NCI-H69 (cell line): ENCODE measurements around the gene WDR1.
A peak's percentile ranks its signal among the peaks of the same experiment; 100 is the strongest.

Source experiments
- DNase-seq: peaks from one replicate; lab custom pipeline; 2025; lab: John Stamatoyannopoulos, UW

WDR1 gene

GRCh38 chr4:10040049-10040892 is 76.3 kb downstream of the WDR1 start:
- DNase-seq = peak; percentile 29

DNA sequence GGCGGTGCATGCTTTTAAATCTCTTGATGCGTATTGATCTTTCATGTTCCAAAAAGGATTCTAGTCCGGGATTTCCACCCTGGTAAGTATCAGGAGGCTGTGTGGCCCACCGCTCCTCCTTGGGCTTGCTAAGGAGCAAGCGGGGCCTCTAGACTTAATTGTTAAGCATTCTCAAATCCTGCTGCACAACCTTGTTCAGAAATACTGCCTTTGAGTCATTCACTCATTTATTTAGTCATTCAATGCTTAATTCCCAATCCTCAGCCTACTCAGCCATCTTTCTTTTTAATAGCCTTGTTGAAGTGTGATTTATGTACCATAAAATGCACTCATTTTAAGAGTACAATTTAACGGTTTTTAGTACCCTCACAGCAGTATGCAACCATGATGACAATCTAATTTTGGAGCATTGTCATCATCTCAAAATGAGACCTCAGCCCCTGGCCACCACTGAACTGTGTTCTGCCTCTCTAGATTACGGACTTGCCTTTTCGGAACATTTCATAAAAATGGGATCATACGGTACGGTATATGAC is 79.7 kb downstream of the WDR1 start:
- DNase-seq = no peak

GRCh38 chr4:10035130-10035529 is 81.5 kb downstream of the WDR1 start:
- no peak for DNase-seq

- no peak for DNase-seq
Measured at GRCh38 chr4:10034612-10035104, 81.9 kb downstream of the WDR1 start.

- no peak for DNase-seq
Measured at GRCh38 chr4:10034136-10034535, 82.5 kb downstream of the WDR1 start.

DNA sequence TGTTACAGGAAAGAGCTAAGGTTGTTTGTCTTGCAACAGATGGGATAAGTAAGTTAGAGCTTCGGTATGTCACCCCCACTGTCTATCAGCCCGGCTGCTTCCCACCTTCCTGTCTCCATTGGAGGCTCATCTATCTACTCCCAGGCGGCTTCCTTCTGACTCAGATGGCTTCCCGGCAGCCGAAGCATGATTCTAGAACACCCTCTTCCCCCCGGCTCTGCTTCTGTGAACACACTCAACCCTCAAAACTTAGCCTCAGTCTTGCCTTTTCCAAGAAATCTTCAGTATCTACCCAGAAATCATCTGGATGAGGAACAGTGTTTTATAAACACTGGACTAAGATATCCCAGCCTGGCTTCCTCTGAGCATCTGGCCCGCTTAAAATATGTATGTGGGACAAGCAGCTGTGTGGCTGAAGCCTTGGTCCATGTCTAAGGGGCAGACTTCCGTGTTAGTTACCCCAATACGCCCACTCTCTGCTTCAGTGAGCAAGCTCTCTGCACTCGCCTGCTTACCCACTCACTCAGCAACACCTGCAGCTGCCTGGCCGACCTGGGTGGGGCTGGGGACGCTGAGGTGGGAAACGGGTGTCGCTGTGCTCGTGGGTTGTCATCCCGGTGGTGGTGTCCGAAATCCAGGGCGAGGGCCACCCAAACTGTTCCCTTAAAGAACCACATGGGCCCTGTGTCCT is 83.3 kb downstream of the WDR1 start:
- no peak for DNase-seq

DNA sequence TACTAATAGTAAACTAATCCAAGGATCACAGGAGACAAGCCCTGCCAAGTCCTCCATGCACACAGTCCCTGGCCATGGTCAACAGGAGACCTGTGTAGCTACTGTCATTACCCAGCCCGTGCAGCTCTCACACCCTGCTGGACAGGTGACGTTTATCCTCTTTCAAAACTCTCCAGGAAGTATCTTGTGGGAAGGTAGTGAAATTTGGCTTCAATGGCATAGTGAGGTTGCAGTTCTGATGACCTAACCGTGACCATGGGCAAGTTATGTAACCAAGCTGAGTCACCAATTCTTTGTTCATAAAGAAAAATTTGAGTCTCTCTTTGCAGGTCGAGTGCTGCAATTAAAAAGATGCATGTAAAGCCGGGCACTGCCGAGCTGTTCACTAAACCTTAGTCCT is 84.0 kb downstream of the WDR1 start:
- no peak for DNase-seq

- DNase-seq = no peak
Measured at GRCh38 chr4:10031668-10032590, 84.7 kb downstream of the WDR1 start.

GRCh38 chr4:10030972-10031667 is 85.5 kb downstream of the WDR1 start:
- DNase-seq = no peak

GRCh38 chr4:10029403-10029802 is 87.2 kb downstream of the WDR1 start:
- no peak for DNase-seq

DNA sequence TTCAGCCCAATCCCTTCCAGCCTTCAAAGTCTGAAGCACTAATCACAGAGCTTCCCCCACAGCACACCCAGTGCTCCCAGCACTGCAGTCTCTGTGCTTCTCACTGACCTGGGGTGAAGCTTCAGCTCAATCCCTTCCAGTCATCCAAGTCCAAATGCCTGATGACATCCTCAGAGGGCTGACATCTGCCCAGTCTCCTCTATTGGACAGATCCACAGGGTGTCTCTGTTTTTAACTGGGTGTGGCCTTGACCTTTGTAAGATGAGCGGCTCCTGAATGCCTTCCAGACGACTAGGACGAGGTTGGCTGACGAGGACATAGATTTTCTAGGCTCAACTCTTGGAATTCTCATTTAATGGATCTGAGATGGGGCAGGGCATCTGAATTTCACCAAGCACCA is 87.7 kb downstream of the WDR1 start:
- peak; percentile 5 for DNase-seq

GRCh38 chr4:10026485-10026884 is 90.1 kb downstream of the WDR1 start:
- DNase-seq = no peak

DNA sequence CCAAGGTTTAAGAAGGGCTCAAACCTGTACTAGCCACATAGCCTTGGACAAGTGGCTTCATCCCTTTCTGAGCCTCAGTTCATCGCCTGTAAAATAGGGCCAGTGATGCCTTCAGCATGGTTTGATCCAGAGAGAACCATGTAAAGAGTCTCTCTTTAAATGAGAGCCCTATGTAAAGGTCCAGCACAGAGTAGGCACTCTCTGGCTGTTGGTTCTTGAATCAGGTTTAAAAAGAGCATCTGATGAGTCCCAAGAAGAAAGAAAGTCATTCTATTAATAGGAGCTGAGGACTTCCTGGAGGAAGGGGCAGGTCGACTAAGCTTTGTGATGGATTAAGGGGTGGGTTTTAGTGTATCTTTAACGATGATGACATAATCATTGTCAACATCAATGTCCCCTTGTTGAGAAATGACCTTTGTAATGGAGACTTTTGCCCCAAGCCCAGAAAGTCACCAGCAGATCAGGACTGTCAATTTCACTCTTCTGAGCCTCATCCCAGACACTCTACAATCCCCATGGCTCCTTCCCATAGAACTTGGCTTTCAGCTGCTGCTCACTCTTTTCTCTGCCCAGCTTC is 91.3 kb downstream of the WDR1 start:
- no peak for DNase-seq
